HG03064 (cell line): Measurements from ENCODE around the gene NAB1.
"Not testable (repeated sequence)": the region's sequence is repeated elsewhere in the genome, so short reads cannot be mapped to it uniquely, and the experiment has no call there.

ENCODE experiments used
- ATAC-seq: cut with Tn5 transposase; IDR thresholded peaks from one replicate; pipeline ENCODE4 v1.9.1; 2021; ENCODE audit warnings: low read depth; ENCODE audit not compliant: unreplicated experiment

NAB1 gene

DNA sequence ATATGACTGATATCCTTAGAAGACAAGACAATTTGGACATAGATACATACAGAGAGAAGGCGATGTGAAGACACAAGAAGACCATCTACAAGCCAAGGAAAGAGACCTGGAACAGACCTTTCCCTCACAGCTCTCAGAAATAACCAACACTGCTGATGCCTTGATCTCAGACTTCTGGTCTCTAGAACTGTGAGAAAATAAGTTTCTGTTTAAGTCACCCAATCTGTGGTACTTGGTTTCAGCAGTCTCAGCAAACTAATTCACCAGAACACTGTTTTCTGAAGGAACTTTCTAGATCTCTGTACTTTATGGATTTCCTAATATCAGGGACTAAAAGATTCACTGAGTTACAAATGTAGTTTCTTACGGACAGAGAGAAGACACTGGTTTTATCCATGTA, 58.8 kb downstream of the NAB1 start:
- ATAC-seq: peak; percentile 69

DNA sequence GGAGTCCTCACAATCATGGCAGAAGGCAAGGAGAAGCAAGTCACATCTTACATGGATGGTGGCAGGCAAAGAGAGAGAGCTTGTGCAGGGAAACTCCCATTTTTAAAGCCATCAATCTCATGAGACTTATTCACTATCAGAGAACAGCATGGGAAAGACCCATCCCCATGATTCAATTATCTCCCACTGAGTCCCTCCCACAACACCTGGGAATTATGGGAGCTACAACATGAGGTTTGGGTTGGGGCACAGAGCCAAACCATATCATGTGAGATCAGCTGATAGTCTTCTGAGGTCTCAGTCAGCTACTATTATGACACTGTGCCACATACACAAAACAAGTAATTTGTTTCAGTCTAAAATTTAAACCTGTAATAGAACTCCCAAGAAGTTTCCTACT, 59.8 kb downstream of the NAB1 start:
- ATAC-seq: not testable (repeated sequence)

GRCh38 chr2:190711069-190711468, 62.2 kb downstream of the NAB1 start:
- no peak for ATAC-seq

- no peak for ATAC-seq
Observed at GRCh38 chr2:190713471-190713870, 64.6 kb downstream of the NAB1 start.

DNA sequence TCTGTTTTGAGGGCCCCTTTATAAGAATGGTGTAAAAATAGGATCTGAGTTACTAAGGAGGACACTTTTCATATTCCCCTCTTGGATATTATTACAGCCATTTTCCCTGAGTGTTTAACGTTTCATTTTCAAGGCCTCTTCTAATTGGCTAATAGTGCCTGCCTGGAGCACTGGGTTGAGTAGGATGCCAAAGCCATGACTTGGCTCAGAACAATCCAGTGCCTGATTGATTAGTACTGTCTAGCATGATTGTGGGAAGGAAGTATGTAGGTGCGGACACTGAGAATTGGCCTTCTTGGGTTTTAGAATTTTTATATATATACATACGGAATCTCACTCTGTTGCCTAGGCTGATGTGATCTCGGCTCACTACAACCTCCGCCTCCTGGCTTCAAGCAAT, 66.1 kb downstream of the NAB1 start:
- ATAC-seq: no peak

DNA sequence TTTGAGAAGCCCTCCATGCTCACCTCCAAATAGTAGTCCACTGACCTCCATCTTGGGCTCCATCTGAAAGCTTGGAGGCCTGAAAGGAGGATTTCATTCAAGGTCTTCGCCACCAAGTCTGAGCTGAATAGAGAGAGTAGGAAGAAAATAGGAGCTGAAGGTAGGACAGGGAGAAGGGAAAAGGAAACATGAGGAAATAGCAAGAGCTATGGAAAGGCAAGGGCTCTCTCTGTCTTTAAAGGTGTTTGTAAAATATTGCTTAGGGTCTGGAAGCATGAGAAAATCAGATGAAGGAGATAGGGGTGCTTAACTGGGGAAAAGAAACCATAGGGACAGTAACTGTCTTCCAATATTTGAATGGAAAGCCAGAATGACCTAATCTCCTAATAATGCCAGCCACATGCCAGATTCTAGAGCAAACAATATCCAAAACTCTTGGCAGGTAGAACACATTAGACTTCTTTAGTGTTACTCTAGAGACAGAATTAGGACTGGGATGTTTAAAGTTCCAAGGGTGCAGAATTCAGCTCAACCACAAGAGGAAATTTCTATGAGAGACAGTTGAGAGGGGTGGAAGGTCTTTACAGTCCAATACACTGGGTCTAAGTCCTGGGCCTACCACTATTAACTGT, 67.4 kb downstream of the NAB1 start:
- ATAC-seq: no peak

- ATAC-seq: no peak
Observed at GRCh38 chr2:190717306-190717705, 68.4 kb downstream of the NAB1 start.

- no peak for ATAC-seq
Observed at GRCh38 chr2:190717764-190718651, 69.1 kb downstream of the NAB1 start.

GRCh38 chr2:190718652-190719526, 70.0 kb downstream of the NAB1 start:
- peak; percentile 69 for ATAC-seq

- no peak for ATAC-seq
Observed at GRCh38 chr2:190720276-190720675, 71.4 kb downstream of the NAB1 start.

DNA sequence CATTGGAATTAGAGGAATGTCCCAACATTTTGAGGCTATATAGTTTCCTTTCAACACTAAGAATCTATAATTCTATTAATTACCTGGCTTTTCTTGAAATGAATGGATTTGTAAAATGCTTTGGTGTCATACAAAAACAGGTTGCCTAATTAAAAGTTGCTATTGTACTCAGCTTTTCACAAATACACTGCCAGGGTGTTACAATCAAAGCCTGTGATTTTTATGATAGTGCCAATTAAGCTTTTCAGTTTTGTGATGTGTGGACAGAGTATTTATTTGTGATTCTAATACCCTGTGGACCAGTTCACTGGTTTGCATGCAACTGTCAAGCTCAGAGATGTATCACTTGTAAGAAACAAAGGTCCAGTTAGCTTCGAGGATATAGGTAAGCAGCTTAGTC, 71.8 kb downstream of the NAB1 start:
- ATAC-seq: no peak

DNA sequence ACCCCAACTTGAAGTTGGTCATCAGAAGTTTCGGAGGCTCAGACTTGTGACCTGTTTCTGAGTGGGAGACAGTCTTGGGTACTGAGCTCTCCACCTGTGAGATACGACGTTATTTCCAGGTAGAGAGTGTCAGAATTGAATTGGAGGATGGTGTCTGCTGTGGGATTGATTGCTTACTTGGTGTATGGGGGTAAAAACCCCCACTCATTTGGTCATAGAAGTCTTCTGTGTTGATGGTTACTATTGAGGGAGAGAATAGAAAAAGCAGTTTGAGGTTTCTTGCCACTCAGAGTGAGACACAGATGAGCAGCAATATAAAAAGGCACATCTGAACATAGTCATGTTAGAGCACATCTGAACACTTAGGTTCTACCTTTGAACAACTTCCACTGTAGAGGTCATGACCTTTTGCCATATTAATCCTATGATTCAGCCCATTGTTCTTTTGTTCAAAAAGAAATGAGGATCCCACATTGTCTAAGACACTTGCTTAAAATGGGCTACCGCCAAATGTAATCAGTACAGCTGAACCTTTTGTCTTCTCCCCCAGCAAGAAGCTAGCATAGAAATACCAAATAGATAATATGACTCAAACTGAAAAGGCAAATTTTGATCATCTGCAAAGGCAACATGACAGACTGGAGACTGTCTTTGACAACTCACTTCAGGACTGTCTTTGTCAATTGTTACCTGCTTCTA, 73.3 kb downstream of the NAB1 start:
- ATAC-seq: peak; percentile 56

DNA sequence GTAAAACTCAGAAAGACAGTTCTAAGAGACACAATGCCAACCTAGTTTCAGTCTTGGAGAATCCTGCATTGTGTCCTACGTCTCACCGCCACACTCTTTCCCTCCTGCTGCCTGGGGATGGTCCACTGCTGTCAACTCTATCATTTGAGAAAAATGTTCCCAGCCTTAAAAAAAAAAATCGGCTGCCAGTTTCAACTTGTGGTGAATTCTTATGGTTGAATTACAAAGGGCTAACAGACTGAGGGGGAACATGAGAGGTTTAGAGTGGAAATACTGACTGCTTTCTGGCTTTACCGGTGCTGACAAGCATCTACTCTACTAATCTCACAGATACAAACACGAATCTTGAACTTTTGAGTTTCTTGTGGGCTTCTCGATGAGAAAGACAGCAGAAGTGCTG, 74.0 kb downstream of the NAB1 start:
- no peak for ATAC-seq

- ATAC-seq: no peak
Observed at GRCh38 chr2:190723397-190724090, 74.7 kb downstream of the NAB1 start.

DNA sequence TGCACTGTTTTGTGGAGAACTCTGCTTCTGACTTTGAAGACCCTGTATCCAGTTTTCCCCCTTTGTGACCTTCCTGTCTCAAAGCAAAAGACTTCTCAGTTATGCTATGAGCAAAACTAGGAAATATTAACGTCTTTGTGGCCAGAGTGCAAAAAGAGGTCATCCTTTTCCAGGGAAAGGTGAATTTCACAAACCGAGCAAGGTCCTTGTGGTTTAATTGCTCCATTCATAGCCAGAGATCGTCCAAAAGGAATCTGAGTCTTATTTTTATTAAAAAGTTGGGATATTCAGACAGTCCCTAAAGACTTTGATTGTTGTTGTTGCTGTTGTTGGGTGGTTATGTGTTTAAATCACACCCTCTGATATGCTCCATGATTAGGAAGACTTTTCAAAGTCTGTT, 77.4 kb downstream of the NAB1 start:
- ATAC-seq: no peak

- ATAC-seq: no peak
Observed at GRCh38 chr2:190736355-190736754, 87.5 kb downstream of the NAB1 start.

GRCh38 chr2:190740449-190740848, 91.6 kb downstream of the NAB1 start:
- no peak for ATAC-seq
